GM20000 (cell line): Measurements from ENCODE around the gene GTF3A.

Source experiments
- DNase-seq: peaks from one replicate; pipeline ENCODE4 v3.0.0; 2012; ENCODE audit warnings: low spot score
- TF ChIP-seq, protein P1 (sequence below): IDR thresholded peaks from 2 replicates; pipeline ENCODE4 v1.5.1; 2012; ENCODE audit warnings: mild to moderate bottlenecking, control low read depth; ENCODE audit errors: extremely low read depth, missing control alignments

GTF3A gene

DNA sequence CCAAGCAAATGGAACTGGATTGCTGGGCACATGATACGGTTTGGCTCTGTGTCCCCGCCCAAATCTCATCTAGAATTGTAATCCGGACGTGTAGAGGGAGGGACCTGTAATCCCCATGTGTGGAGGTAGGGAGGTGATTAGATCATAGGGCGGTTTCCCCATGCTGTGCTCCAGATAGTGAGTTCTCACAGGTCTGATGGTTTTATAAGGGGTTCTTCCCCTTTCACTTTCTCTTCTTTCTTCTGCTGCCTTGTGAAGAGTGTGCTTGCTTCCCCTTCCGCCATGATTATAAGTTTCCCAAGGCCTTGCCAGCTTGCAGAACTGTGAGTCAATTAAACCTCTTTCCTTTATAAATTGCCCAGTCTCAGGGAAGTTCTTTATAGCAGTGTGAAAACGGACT lies 58.6 kb downstream of the GTF3A start:
- DNase-seq: peak; percentile 42
- TF ChIP-seq, protein P1, sequence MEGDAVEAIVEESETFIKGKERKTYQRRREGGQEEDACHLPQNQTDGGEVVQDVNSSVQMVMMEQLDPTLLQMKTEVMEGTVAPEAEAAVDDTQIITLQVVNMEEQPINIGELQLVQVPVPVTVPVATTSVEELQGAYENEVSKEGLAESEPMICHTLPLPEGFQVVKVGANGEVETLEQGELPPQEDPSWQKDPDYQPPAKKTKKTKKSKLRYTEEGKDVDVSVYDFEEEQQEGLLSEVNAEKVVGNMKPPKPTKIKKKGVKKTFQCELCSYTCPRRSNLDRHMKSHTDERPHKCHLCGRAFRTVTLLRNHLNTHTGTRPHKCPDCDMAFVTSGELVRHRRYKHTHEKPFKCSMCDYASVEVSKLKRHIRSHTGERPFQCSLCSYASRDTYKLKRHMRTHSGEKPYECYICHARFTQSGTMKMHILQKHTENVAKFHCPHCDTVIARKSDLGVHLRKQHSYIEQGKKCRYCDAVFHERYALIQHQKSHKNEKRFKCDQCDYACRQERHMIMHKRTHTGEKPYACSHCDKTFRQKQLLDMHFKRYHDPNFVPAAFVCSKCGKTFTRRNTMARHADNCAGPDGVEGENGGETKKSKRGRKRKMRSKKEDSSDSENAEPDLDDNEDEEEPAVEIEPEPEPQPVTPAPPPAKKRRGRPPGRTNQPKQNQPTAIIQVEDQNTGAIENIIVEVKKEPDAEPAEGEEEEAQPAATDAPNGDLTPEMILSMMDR: no peak

DNA sequence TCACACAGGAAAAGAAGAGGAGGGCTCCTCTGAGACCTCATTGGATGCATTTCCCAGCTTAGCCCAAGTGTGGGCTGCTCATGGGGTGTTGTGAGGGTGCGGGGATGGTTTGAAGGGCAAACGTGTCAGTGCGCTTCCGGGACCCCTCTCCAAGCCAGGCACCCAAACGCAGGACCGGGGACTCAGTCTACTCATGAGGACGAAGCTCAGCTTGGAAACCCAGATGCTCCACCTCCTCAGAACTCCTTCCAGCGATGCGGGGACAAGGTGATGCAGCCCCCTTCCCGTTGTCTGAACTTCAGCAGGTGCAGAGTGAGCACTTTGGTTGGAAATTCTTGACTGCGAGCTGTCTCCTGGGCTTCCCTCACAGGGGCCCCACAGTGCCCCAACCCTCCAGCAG lies 59.0 kb downstream of the GTF3A start:
- TF ChIP-seq, protein P1: no peak

More for the DNA sequence above, 59.0 kb downstream of the GTF3A start:
- DNase-seq: no peak
